ENCODE measurements around the gene KDM2A. TPM values are rescaled to one million over a fixed set of nuclear protein-coding genes. Genes with fewer than 3 reads are reported as not detected.

KDM2A gene
- total and polyA plus RNA-seq, 2 donors from 2014 or later = 16.2 to 82.6 TPM

- no peaks in the 10 kb centered on the region for H3K36me3 ChIP-seq (ENCODE audit: control insufficient read depth in 2 of 3, insufficient read depth in 3 of 3, low read length in 3 of 3)
- DNase-seq = no peak
- FAIRE-seq = no peak
- TF ChIP-seq CTCF (IDR thresholded peaks at IDR 0.05; ENCODE audit: borderline replicate concordance, extremely low read depth, insufficient read depth) = no peak
- H3K27me3 ChIP-seq (ENCODE audit: control insufficient read depth, insufficient read depth, low read length) = no peaks in the 10 kb centered on the region
- H3K4me1 ChIP-seq (ENCODE audit: control insufficient read depth in 2 of 3, insufficient read depth in 2 of 3, low read depth in 1 of 3, low read length in 3 of 3) = peaks cover 0 to 4% (median 0%) of the 10 kb centered on the region in 3 donors
- H3K27ac ChIP-seq (ENCODE audit: low read depth in 2 of 2, low read length in 2 of 2) = no peak overlapping the region
- H3K9me3 ChIP-seq (ENCODE audit: control insufficient read depth in 2 of 3, insufficient read depth in 1 of 3, low read length in 3 of 3) = no peaks in the 10 kb centered on the region
- intact Hi-C loops (cut with DNase I) = no loop called here
- no peak overlapping the region for H3K9ac ChIP-seq (ENCODE audit: low read length in 3 of 3)
- no peak overlapping the region for H3K4me3 ChIP-seq (ENCODE audit: low read length in 3 of 3)
These were observed 46.8 kb upstream of the KDM2A start for GRCh38 chr11:67072295-67072694.

DNA sequence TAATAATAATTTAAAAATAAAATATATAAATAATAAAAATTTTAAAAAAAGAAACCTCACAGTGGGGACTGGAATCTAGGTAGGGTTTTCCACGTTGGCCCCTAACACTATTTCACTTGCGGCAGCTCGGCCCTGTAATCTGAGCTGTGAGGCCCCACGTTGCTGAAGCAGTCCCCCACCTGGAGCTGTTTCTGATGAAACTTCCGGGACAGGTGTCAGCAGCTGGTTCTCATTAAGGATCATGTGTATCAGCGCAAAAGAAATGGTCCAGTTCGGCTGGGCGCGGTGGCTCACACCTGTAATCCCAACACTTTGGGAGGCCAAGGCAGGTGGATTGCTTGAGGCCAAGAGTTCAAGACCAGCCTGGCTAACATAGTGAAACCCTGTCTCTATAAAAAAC is 45.2 kb upstream of the KDM2A start:
- no peak overlapping the region for H3K27ac ChIP-seq (ENCODE audit: low read depth in 2 of 2, low read length in 2 of 2)
- DNase-seq (no peak), FAIRE-seq (no peak)
- no peak overlapping the region for H3K9ac ChIP-seq (ENCODE audit: low read length in 3 of 3)
- no peaks in the 10 kb centered on the region for H3K9me3 ChIP-seq (ENCODE audit: control insufficient read depth in 2 of 3, insufficient read depth in 1 of 3, low read length in 3 of 3)
- intact Hi-C loops (cut with DNase I) = no loop called here
- TF ChIP-seq CTCF (IDR thresholded peaks at IDR 0.05; ENCODE audit: borderline replicate concordance, extremely low read depth, insufficient read depth) = no peak
- no peaks in the 10 kb centered on the region for H3K27me3 ChIP-seq (ENCODE audit: control insufficient read depth, insufficient read depth, low read length)
- H3K4me1 ChIP-seq (ENCODE audit: control insufficient read depth in 2 of 3, insufficient read depth in 2 of 3, low read depth in 1 of 3, low read length in 3 of 3) = peaks cover 0 to 6% (median 0%) of the 10 kb centered on the region in 3 donors
- H3K4me3 ChIP-seq (ENCODE audit: low read length in 3 of 3) = no peak overlapping the region
- H3K36me3 ChIP-seq (ENCODE audit: control insufficient read depth in 2 of 3, insufficient read depth in 3 of 3, low read length in 3 of 3) = no peaks in the 10 kb centered on the region

- H3K4me1 ChIP-seq (ENCODE audit: control insufficient read depth in 2 of 3, insufficient read depth in 2 of 3, low read depth in 1 of 3, low read length in 3 of 3) = peaks cover 0 to 6% (median 0%) of the 10 kb centered on the region in 3 donors
- FAIRE-seq (no peak), DNase-seq (no peak)
- no peak overlapping the region for H3K27ac ChIP-seq (ENCODE audit: low read depth in 2 of 2, low read length in 2 of 2)
- intact Hi-C loops (cut with DNase I) = no loop called here
- H3K9ac ChIP-seq (ENCODE audit: low read length in 3 of 3) = no peak overlapping the region
- no peak overlapping the region for H3K4me3 ChIP-seq (ENCODE audit: low read length in 3 of 3)
- H3K27me3 ChIP-seq (ENCODE audit: control insufficient read depth, insufficient read depth, low read length) = no peaks in the 10 kb centered on the region
- TF ChIP-seq CTCF (IDR thresholded peaks at IDR 0.05; ENCODE audit: borderline replicate concordance, extremely low read depth, insufficient read depth) = no peak
- no peaks in the 10 kb centered on the region for H3K36me3 ChIP-seq (ENCODE audit: control insufficient read depth in 2 of 3, insufficient read depth in 3 of 3, low read length in 3 of 3)
- H3K9me3 ChIP-seq (ENCODE audit: control insufficient read depth in 2 of 3, insufficient read depth in 1 of 3, low read length in 3 of 3) = no peaks in the 10 kb centered on the region
These were observed 42.9 kb upstream of the KDM2A start for GRCh38 chr11:67076202-67076601.

- Histone ChIP-seq H3K4me1 (ENCODE audit: control insufficient read depth in 2 of 3, insufficient read depth in 2 of 3, low read depth in 1 of 3, low read length in 3 of 3) (peaks cover 0 to 2% (median 0%) of the 10 kb centered on the region in 3 donors), H3K9ac (ENCODE audit: low read length in 3 of 3) (no peak overlapping the region), H3K4me3 (ENCODE audit: low read length in 3 of 3) (no peak overlapping the region), H3K27ac (ENCODE audit: low read depth in 2 of 2, low read length in 2 of 2) (no peak overlapping the region), H3K27me3 (ENCODE audit: control insufficient read depth, insufficient read depth, low read length) (no peaks in the 10 kb centered on the region), H3K9me3 (ENCODE audit: control insufficient read depth in 2 of 3, insufficient read depth in 1 of 3, low read length in 3 of 3) (no peaks in the 10 kb centered on the region), H3K36me3 (ENCODE audit: control insufficient read depth in 2 of 3, insufficient read depth in 3 of 3, low read length in 3 of 3) (no peaks in the 10 kb centered on the region)
- intact Hi-C loops (cut with DNase I) = no loop called here
- DNase-seq (no peak), FAIRE-seq (no peak)
- no peak for TF ChIP-seq CTCF (IDR thresholded peaks at IDR 0.05; ENCODE audit: borderline replicate concordance, extremely low read depth, insufficient read depth)
These were observed 39.9 kb upstream of the KDM2A start for GRCh38 chr11:67079065-67079705.
